Natural killer cell (primary cell): ENCODE measurements around the gene KCNT1. TPM values are rescaled to one million over a fixed set of nuclear protein-coding genes. Genes with fewer than 3 reads are reported as not detected.

Source experiments
- ATAC-seq, 3 donors: fragments of 150-1000 bp in 2 of 3; fragments of 200-7000 bp in 1 of 3; cut with Tn5 transposase; 1 replicate in 1 of 3; 2 replicates in 2 of 3; pipeline ENCODE4 v1.10.0; 2021; ENCODE audit warnings: mild to moderate bottlenecking in 2 of 3, moderate library complexity in 2 of 3
- DNase-seq, 2 donors: peaks; one replicate each; pipeline versions ENCODE4 v3.0.0 to v3.0.0-alpha.2; 2013 to 2021; ENCODE audit warnings: mixed read lengths in 1 of 2
- H3K27ac ChIP-seq: one replicate; pipeline ENCODE4 v1.5.1; 2013; ENCODE audit warnings: mild to moderate bottlenecking, low read length
- H3K27me3 ChIP-seq: one replicate; pipeline ENCODE4 v1.6.1; 2013; ENCODE audit warnings: low read length; ENCODE audit not compliant: control insufficient read depth, insufficient read depth
- H3K36me3 ChIP-seq: one replicate; pipeline ENCODE4 v1.6.1; 2013; ENCODE audit warnings: low read length; ENCODE audit not compliant: control insufficient read depth, insufficient read depth
- H3K4me1 ChIP-seq: one replicate; pipeline ENCODE4 v1.6.1; 2013; ENCODE audit warnings: low read length; ENCODE audit not compliant: control insufficient read depth, insufficient read depth
- H3K4me3 ChIP-seq: one replicate; pipeline ENCODE4 v1.5.1; 2013; ENCODE audit warnings: low read length
- H3K9me3 ChIP-seq: one replicate; pipeline ENCODE4 v1.6.1; 2013; ENCODE audit warnings: low read length; ENCODE audit not compliant: control insufficient read depth, insufficient read depth
- H3K27ac Mint-ChIP-seq, 2 donors: one replicate each; pipeline ENCODE4 v1.8.0; 2022; ENCODE audit warnings: mild to moderate bottlenecking in 2 of 2, mixed read lengths in 2 of 2, moderate library complexity in 1 of 2
- H3K27me3 Mint-ChIP-seq, 2 donors: one replicate each; pipeline ENCODE4 v1.8.0; 2022; ENCODE audit warnings: low read depth in 2 of 2, mixed read lengths in 2 of 2
- H3K36me3 Mint-ChIP-seq: one replicate; pipeline ENCODE4 v1.8.0; 2022; ENCODE audit warnings: mixed read lengths
- H3K4me1 Mint-ChIP-seq, 2 donors: one replicate each; pipeline ENCODE4 v1.8.0; 2022; ENCODE audit warnings: mixed read lengths in 2 of 2
- H3K4me3 Mint-ChIP-seq: one replicate; pipeline ENCODE4 v1.8.0; 2022; ENCODE audit warnings: mild to moderate bottlenecking, moderate library complexity, mixed read lengths
- H3K9me3 Mint-ChIP-seq, 2 donors: one replicate each; pipeline ENCODE4 v1.8.0; 2022; ENCODE audit warnings: mixed read lengths in 2 of 2
- CTCF ChIP-seq: fragments of 200-600 bp; IDR thresholded peaks from one replicate; pipeline ENCODE4 v1.8.0; 2022; ENCODE audit warnings: antibody characterized with exemption
- WGBS: methylation state at CpG from one replicate; pipeline ENCODE4 v1.1.7; 2013; ENCODE audit warnings: missing lambda C conversion rate; ENCODE audit not compliant: insufficient coverage; 5-methylcytosine and 5-hydroxymethylcytosine counted together
- intact Hi-C: fragments of 100-400 bp; cut with micrococcal nuclease; formaldehyde crosslinking; loops from one replicate; pipeline ENCODE4 v1.14.2; 2022
- total RNA-seq, 4 donors: library from RNA; stranded (reverse); fragments of 120-200 nt in 1 of 4; gene quantifications; one replicate each; pipeline versions ENCODE4 v1.2.3 to v1.2.4, GENCODE V29; 2013 to 2022

The KCNT1 gene
- total RNA-seq, 3 donors from 2014 or later (not counting 1 experiment from before 2014, with no cell fraction given) = 0.52 to 1.2 (median 0.88) TPM

- Mint-ChIP-seq H3K9me3 (no peaks in the 10 kb centered on the region), H3K27ac (peak overlapping the region in 1 of 2 donors; percentile 54), H3K4me1 (peaks cover 32 to 35% of the 10 kb centered on the region in 2 donors), H3K4me3 (peak overlapping the region; percentile 31), H3K36me3 (peaks cover 10% of the 10 kb centered on the region), H3K27me3 (no peaks in the 10 kb centered on the region)
- peak in 1 of 3 donors; percentile 39 for ATAC-seq
- Histone ChIP-seq H3K4me1 (peaks cover 22% of the 10 kb centered on the region), H3K27me3 (no peaks in the 10 kb centered on the region), H3K4me3 (no peak overlapping the region), H3K36me3 (peaks cover 9% of the 10 kb centered on the region), H3K9me3 (no peaks in the 10 kb centered on the region), H3K27ac (no peak overlapping the region)
- intact Hi-C loops = no loop called here
- no peak for DNase-seq
- no peak for TF ChIP-seq CTCF
- 32% methylated on average over 22 of the region's 22 CpGs for WGBS
These were observed 103.5 kb downstream of the KCNT1 start for GRCh38 chr9:135805422-135806022.

- intact Hi-C loops = no loop called here
- Histone ChIP-seq H3K9me3 (no peaks in the 10 kb centered on the region), H3K36me3 (peaks cover 27% of the 10 kb centered on the region), H3K4me1 (peaks cover 22% of the 10 kb centered on the region), H3K27me3 (no peaks in the 10 kb centered on the region), H3K27ac (no peak overlapping the region), H3K4me3 (no peak overlapping the region)
- Mint-ChIP-seq H3K4me1 (peaks cover 32 to 35% of the 10 kb centered on the region in 2 donors), H3K9me3 (no peaks in the 10 kb centered on the region), H3K27ac (no peak overlapping the region), H3K27me3 (no peaks in the 10 kb centered on the region), H3K36me3 (peaks cover 13% of the 10 kb centered on the region), H3K4me3 (no peak overlapping the region)
- DNase-seq = no peak
- no peak for ATAC-seq
- TF ChIP-seq CTCF = no peak
- WGBS = 97% methylated on average over 10 of the region's 10 CpGs
These were observed 107.2 kb downstream of the KCNT1 start for GRCh38 chr9:135809166-135809565.

GRCh38 chr9:135810806-135811575, 109.0 kb downstream of the KCNT1 start:
- intact Hi-C loops = no loop called here
- WGBS = 97% methylated on average over 23 of the region's 23 CpGs
- no peaks in the 10 kb centered on the region for H3K9me3 ChIP-seq
- Mint-ChIP-seq H3K9me3 (no peaks in the 10 kb centered on the region), H3K27me3 (no peaks in the 10 kb centered on the region), H3K4me3 (no peak overlapping the region), H3K27ac (no peak overlapping the region), H3K4me1 (peaks cover 18 to 19% of the 10 kb centered on the region in 2 donors), H3K36me3 (peaks cover 13% of the 10 kb centered on the region)
- peaks cover 40% of the 10 kb centered on the region for H3K36me3 ChIP-seq
- ATAC-seq (no peak), DNase-seq (no peak)
- peaks cover 14% of the 10 kb centered on the region for H3K4me1 ChIP-seq
- H3K27me3 ChIP-seq = no peaks in the 10 kb centered on the region
- H3K27ac ChIP-seq = no peak overlapping the region
- TF ChIP-seq CTCF = no peak
- H3K4me3 ChIP-seq = no peak overlapping the region
